ENCODE data around the gene DBF4B. TPM values are rescaled to one million over a fixed set of nuclear protein-coding genes. Genes with fewer than 3 reads are reported as not detected.

The DBF4B gene
- total RNA-seq, 4 donors from 2014 or later, result 1.9 to 5.3 (median 3.8) TPM

GRCh38 chr17:44787271-44787940 lies 78.9 kb downstream of the DBF4B start:
- Histone ChIP-seq H3K36me3 (no peaks in the 10 kb centered on the region), H3K9me3 (no peaks in the 10 kb centered on the region), H3K4me3 (no peak overlapping the region), H3K4me1 (peaks cover 0 to 7% (median 0%) of the 10 kb centered on the region in 3 donors), H3K27ac (peak overlapping the region in 1 of 4 donors; percentile 34), H3K27me3 (no peaks in the 10 kb centered on the region)
- no peak for TF ChIP-seq POLR2A (IDR thresholded peaks at IDR 0.05)
- TF ChIP-seq CTCF (IDR thresholded peaks at IDR 0.05), result no peak
- 70 to 71% methylated on average over 10 to 15 of the region's 15 CpGs for WGBS, 2 donors
- DNase-seq, result no peak
- intact Hi-C loops (cut with DNase I), result no loop called here

- intact Hi-C loops (cut with DNase I), result no loop called here
- Histone ChIP-seq H3K36me3 (no peaks in the 10 kb centered on the region), H3K27me3 (no peaks in the 10 kb centered on the region), H3K4me3 (no peak overlapping the region), H3K9me3 (no peaks in the 10 kb centered on the region), H3K27ac (no peak overlapping the region), H3K4me1 (no peaks in the 10 kb centered on the region)
- TF ChIP-seq POLR2A (IDR thresholded peaks at IDR 0.05) (no peak), CTCF (IDR thresholded peaks at IDR 0.05) (no peak)
- 80 to 85% methylated on average over 5 to 7 of the region's 7 CpGs for WGBS, 2 donors
- no peak for DNase-seq
Measured at GRCh38 chr17:44788139-44788538, 79.7 kb downstream of the DBF4B start.

- H3K4me1 ChIP-seq, result peaks cover 0 to 25% (median 3%) of the 10 kb centered on the region in 3 donors
- intact Hi-C loops (cut with DNase I), result no loop called here
- no peak overlapping the region for H3K27ac ChIP-seq
- no peaks in the 10 kb centered on the region for H3K9me3 ChIP-seq
- WGBS, 2 donors, result 91 to 100% methylated on average over 1 of the region's 1 CpG
- H3K4me3 ChIP-seq, result no peak overlapping the region
- no peak for TF ChIP-seq POLR2A (IDR thresholded peaks at IDR 0.05)
- no peak for TF ChIP-seq CTCF (IDR thresholded peaks at IDR 0.05)
- no peak for DNase-seq
- H3K27me3 ChIP-seq, result no peaks in the 10 kb centered on the region
- no peaks in the 10 kb centered on the region for H3K36me3 ChIP-seq
Measured at GRCh38 chr17:44792276-44792675, 83.8 kb downstream of the DBF4B start.

- Histone ChIP-seq H3K9me3 (no peaks in the 10 kb centered on the region), H3K36me3 (no peaks in the 10 kb centered on the region), H3K27me3 (no peaks in the 10 kb centered on the region), H3K4me1 (peaks cover 0 to 25% (median 3%) of the 10 kb centered on the region in 3 donors), H3K4me3 (no peak overlapping the region), H3K27ac (peak overlapping the region; percentile 39 to 81 (median 74))
- intact Hi-C loops (cut with DNase I), result no loop called here
- 73 to 87% methylated on average over 17 to 18 of the region's 18 CpGs for WGBS, 2 donors
- TF ChIP-seq CTCF (IDR thresholded peaks at IDR 0.05) (no peak), POLR2A (IDR thresholded peaks at IDR 0.05) (no peak)
- no peak for DNase-seq
Measured at GRCh38 chr17:44793885-44794842, 85.7 kb downstream of the DBF4B start.

Measured in esophagus squamous epithelium (tissue), 5 donors.